Heart right ventricle (tissue), 16 donors: ENCODE results near the gene CPA5. TPM values are rescaled to one million over a fixed set of nuclear protein-coding genes. Genes with fewer than 3 reads are reported as not detected.
A peak's percentile ranks its signal among the peaks of the same experiment; 100 is the strongest.

Experiments
- ATAC-seq, 8 donors: fragments of 200-7000 bp; cut with Tn5 transposase; one replicate each; pipeline ENCODE4 v1.9.1; 2020; ENCODE audit warnings: mild to moderate bottlenecking in 8 of 8, moderate library complexity in 8 of 8, moderate number of reproducible peaks in 1 of 8
- DNase-seq, 2 donors: peaks; one replicate each; pipeline ENCODE4 v3.0.0-alpha.2; 2020
- H3K27ac ChIP-seq, 10 donors: fragments of 200-600 bp; sonication (generic) in 2 of 10; one replicate each; pipeline versions ENCODE4 v1.5.0 to v1.8.0; 2020 to 2022; ENCODE audit warnings: mild to moderate bottlenecking in 3 of 10
- H3K27me3 ChIP-seq, 7 donors: fragments of 200-600 bp; one replicate each; pipeline ENCODE4 v1.8.0; 2021 to 2022; ENCODE audit warnings: mild to moderate bottlenecking in 2 of 7
- H3K36me3 ChIP-seq, 9 donors: fragments of 200-600 bp; sonication (generic) in 1 of 9; one replicate each; pipeline versions ENCODE4 v1.5.0 to v1.8.0; 2020 to 2022; ENCODE audit warnings: mild to moderate bottlenecking in 2 of 9
- H3K4me1 ChIP-seq, 9 donors: fragments of 200-600 bp; sonication (generic) in 1 of 9; one replicate each; pipeline versions ENCODE4 v1.5.0 to v1.8.0; 2020 to 2022; ENCODE audit warnings: mild to moderate bottlenecking in 4 of 9
- H3K4me3 ChIP-seq, 10 donors: fragments of 200-600 bp; sonication (generic) in 2 of 10; one replicate each; pipeline versions ENCODE4 v1.5.0 to v1.8.0; 2020 to 2022; ENCODE audit warnings: mild to moderate bottlenecking in 7 of 10, moderate library complexity in 2 of 10
- H3K9me3 ChIP-seq, 11 donors: fragments of 200-600 bp in 10 of 11; sonication (generic) in 2 of 11; one replicate each; pipeline versions ENCODE4 v1.5.0 to v1.8.0; 2013 to 2022; ENCODE audit warnings: mild to moderate bottlenecking in 2 of 11, control low read depth in 1 of 11, moderate library complexity in 1 of 11
- CTCF ChIP-seq, 9 donors: fragments of 200-600 bp; sonication (generic) in 2 of 9; IDR thresholded peaks; one replicate each; pipeline versions ENCODE4 v1.5.0 to v1.8.0; 2021 to 2022; ENCODE audit warnings: antibody characterized with exemption in 9 of 9, mild to moderate bottlenecking in 5 of 9, moderate library complexity in 1 of 9
- WGBS, 2 donors: extraction: QIAGEN DNeasy Blood & Tissue Kit; methylation state at CpG; one replicate each; pipeline ENCODE4 v1.1.7; 2013; ENCODE audit warnings: inconsistent platforms in 1 of 2; 5-methylcytosine and 5-hydroxymethylcytosine counted together
- intact Hi-C, 10 donors: fragments of 100-400 bp; cut with DNase I; formaldehyde crosslinking; loops; one replicate each; pipeline versions ENCODE4 v1.11.1 to v1.14.2; 2022
- polyA plus RNA-seq, 2 donors: library from polyadenylated mRNA; stranded (reverse); fragments of 200-250 nt; gene quantifications; one replicate each; pipeline ENCODE4 v1.2.3, GENCODE V29; 2013
- total RNA-seq, 10 donors: library from RNA; stranded (reverse); fragmentation: NEBNext Ultra II Directional in 3 of 10; extraction: Animal tissue kit (Norgen Biotek cat#: 25700) in 3 of 10; gene quantifications; one replicate each; pipeline versions ENCODE4 v1.2.1 to v1.2.4, GENCODE V29; 2021 to 2023
- donor health status: Arrhythmogenic right ventricular cardiomyopathy.
- donor health status: ischemic (EF 13 %, LVEDD 7.1; RV severe dilation, severe dysfunction).
- donor health status: healthy with polysubstance abuse.
- donor health status: DM: no; HTN: yes; CAD: no.
- donor health status: DM: no; HTN: no; CAD: no.
- donor health status: ischemic (EF 25% LVEDD 6.9; RV normal size, moderate dysfunction).
- donor health status: ischemic (EF 25% LVEDD 5.7; RV mildly dilated, moderate dysfunction).
- donor health status: healthy.
- donor health status: DM: yes; HTN: yes; CAD: no.
- donor health status: Ischemic cardiomyopathy.
- donor health status: ischemic (EF 35%, LVEDD 5.7; RV mildly dilated, moderate dysfunction).
- donor health status: nonischemic (EF 11% LVEDD 7.7; RV severe dilation, severe dysfunction).
- donor health status: DM: yes; HTN: yes; CAD: no.
- donor health status: PGD.
- donor health status: ischemic (EF 29% LVEDD 5.4; RV normal size, mild dysfunction).
- donor health status: nonischemic (EF 23%, LVEDD 6.1; RV moderate dilation, normal function).

CPA5 gene
- total and polyA plus RNA-seq, 12 donors = 0.06 TPM; not detected in 11

GRCh38 chr7:130387628-130388403 is 43.2 kb downstream of the CPA5 start:
- no peak for TF ChIP-seq CTCF (IDR thresholded peaks at IDR 0.05)
- DNase-seq (no peak), ATAC-seq (peak in 2 of 8 donors; percentile 46 to 62)
- H3K4me1 ChIP-seq = peaks cover 0 to 5% (median 4%) of the 10 kb centered on the region in 9 donors
- H3K9me3 ChIP-seq = peaks cover 0 to 7% (median 0%) of the 10 kb centered on the region in 11 donors
- 79 to 82% methylated on average over 12 of the region's 12 CpGs for WGBS, 2 donors
- no peaks in the 10 kb centered on the region for H3K36me3 ChIP-seq
- no peak overlapping the region for H3K4me3 ChIP-seq
- intact Hi-C loops = no loop called here
- H3K27ac ChIP-seq = no peak overlapping the region
- no peaks in the 10 kb centered on the region for H3K27me3 ChIP-seq

GRCh38 chr7:130388671-130389070 is 44.1 kb downstream of the CPA5 start:
- TF ChIP-seq CTCF (IDR thresholded peaks at IDR 0.05) = no peak
- Histone ChIP-seq H3K4me1 (peaks cover 0 to 14% (median 6%) of the 10 kb centered on the region in 9 donors), H3K27ac (no peak overlapping the region), H3K27me3 (no peaks in the 10 kb centered on the region), H3K9me3 (peaks cover 0 to 7% (median 0%) of the 10 kb centered on the region in 11 donors), H3K4me3 (no peak overlapping the region), H3K36me3 (no peaks in the 10 kb centered on the region)
- DNase-seq = no peak
- no peak for ATAC-seq
- intact Hi-C loops = no loop called here
- 98 to 99% methylated on average over 2 of the region's 2 CpGs for WGBS, 2 donors

GRCh38 chr7:130390486-130390885 is 45.9 kb downstream of the CPA5 start:
- TF ChIP-seq CTCF (IDR thresholded peaks at IDR 0.05) = no peak
- intact Hi-C loops = no loop called here
- no peak overlapping the region for H3K4me3 ChIP-seq
- 94 to 98% methylated on average over 1 of the region's 1 CpG for WGBS, 2 donors
- no peaks in the 10 kb centered on the region for H3K36me3 ChIP-seq
- no peak overlapping the region for H3K27ac ChIP-seq
- H3K4me1 ChIP-seq = peaks cover 0 to 25% (median 6%) of the 10 kb centered on the region in 9 donors
- ATAC-seq (no peak), DNase-seq (no peak)
- H3K9me3 ChIP-seq = peaks cover 0 to 7% (median 0%) of the 10 kb centered on the region in 11 donors
- H3K27me3 ChIP-seq = no peaks in the 10 kb centered on the region

GRCh38 chr7:130393101-130393561 is 48.5 kb downstream of the CPA5 start:
- Histone ChIP-seq H3K27ac (peak overlapping the region in 4 of 10 donors; percentile 6 to 64 (median 44)), H3K9me3 (peaks cover 0 to 7% (median 0%) of the 10 kb centered on the region in 11 donors), H3K4me3 (no peak overlapping the region), H3K4me1 (peaks cover 0 to 25% (median 6%) of the 10 kb centered on the region in 9 donors), H3K36me3 (peaks cover 0 to 13% (median 0%) of the 10 kb centered on the region in 9 donors), H3K27me3 (no peaks in the 10 kb centered on the region)
- DNase-seq = no peak
- no peak for TF ChIP-seq CTCF (IDR thresholded peaks at IDR 0.05)
- 55 to 57% methylated on average over 5 of the region's 5 CpGs for WGBS, 2 donors
- intact Hi-C loops = no loop called here
- peak in 7 of 8 donors; percentile 27 to 81 (median 51) for ATAC-seq
